ENCODE measurements around the gene EXOC8.

EXOC8 gene

GRCh38 chr1:231312432-231312788, 25.2 kb downstream of the EXOC8 start:
- no peak for DNase-seq

DNA sequence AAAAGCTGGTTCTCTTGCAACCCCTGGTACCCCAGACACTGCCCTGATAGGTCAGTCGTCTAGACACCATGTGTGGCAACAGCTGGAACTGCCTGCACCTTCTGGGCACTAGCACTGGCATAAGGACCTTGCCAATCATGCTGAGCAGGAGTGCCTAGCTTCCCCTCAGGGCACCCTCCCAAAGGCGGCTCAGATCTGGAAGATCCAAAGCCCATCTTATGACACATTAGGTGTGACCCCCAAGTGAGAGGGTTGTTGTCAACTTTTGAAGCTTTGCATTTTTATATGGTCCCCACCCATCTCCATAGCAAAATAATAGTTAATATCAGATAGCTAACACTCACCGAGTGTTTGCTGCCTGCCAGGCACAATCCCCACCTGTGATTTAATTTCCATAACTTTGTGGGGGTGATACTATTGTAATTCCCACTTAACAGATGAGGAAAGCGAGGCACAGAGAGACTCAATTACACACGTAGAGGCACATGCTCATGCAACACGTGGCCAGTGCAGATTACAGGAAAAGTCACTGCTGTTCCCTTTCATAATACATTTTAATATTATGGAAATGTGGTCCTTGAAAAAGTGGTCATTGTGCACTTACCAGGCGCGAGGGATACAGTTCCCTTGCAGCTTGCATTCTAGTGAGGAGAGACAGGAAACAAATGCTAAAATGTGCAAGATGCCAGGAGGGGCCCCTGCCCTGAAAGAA, 25.8 kb downstream of the EXOC8 start:
- no peak for DNase-seq

GRCh38 chr1:231310391-231310934, 27.2 kb downstream of the EXOC8 start:
- DNase-seq, result no peak

DNA sequence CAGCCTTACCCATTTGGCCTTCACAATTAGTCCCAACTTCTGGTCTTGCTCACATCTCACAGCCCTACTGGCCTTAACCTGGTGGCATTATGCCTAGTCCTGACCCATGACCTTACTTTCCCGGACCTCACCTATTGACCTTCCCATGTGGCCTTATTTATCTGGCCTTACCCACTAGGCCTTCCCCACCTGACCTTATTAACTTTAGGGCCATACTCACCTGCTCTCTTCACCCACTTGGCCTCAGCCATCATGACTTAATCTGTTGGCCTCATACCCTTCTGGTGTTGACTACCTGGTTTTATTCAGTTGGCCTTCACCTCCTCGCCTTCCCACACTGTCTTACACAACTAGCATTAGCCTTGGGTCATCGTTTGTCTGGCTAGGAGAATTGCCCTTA, 35.7 kb downstream of the EXOC8 start:
- DNase-seq, result no peak

DNA sequence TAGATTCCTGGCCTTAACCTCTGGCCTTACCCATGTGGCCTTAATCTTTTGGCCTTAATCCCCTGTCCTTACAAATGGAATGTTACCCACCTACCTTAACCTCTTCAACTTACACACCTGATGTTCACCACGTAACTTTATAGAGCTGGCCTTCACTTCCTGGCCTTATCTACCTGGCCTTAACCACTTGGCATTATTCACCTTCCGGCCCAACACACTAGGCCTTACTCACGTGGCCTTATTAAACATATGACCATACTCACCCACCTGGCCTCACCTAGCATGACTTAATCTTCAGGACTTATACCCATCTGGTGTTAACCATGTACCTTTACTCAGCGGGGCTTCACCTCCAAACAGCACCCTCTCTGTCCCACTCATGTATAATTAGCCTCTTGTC, 41.7 kb downstream of the EXOC8 start:
- DNase-seq, result no peak

DNA sequence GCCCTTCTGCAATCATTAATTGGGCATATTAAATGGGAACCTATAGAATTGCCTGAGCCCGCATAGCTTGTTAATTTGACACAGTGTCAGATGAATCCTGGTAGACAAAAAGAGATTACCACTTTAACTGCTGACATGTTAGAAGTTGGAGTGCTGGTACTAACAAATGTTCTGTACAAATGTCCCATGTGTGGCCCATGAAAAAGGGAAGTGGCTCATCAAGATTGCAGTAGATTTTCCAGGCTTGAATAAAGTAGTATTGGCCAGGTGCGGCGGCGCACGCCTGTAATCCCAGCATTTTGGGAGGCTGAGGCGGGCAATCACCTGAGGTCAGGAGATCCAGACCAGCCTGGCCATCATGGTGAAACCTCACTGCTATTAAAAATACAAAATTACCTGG, 51.0 kb downstream of the EXOC8 start:
- no peak for DNase-seq

- no peak for DNase-seq
These were observed 53.2 kb downstream of the EXOC8 start for GRCh38 chr1:231284441-231284840.
